ENCODE results near the gene ADCY4. TPM values are rescaled to one million over a fixed set of nuclear protein-coding genes. Genes with fewer than 3 reads are reported as not detected.
A peak's percentile ranks its signal among the peaks of the same experiment; 100 is the strongest.

Gene ADCY4
- total and polyA plus RNA-seq, 2 of the 8 experiments (the other 6 are each of a cell fraction or from before 2014, with no cell fraction given): 0.27 to 0.35 TPM

GRCh38 chr14:24377657-24378056 lies 42.8 kb upstream of the ADCY4 start:
- Histone ChIP-seq H2BK20ac (ENCODE audit: low read length) (no peak overlapping the region), H3K4ac (replicated peaks; ENCODE audit: insufficient read length, low read depth, low read length) (no peak overlapping the region), H4K91ac (replicated peaks; ENCODE audit: insufficient read length, low read length) (no peak overlapping the region), H4K20me1 (replicated peaks in 1 of 2; ENCODE audit: control insufficient read depth in 1 of 2, insufficient read depth in 2 of 2, low read length in 2 of 2) (peaks cover 0 to 3% of the 10 kb centered on the region in 2 experiments), H3K18ac (ENCODE audit: extremely low read depth, low read length) (no peak overlapping the region), H2BK15ac (ENCODE audit: low read length) (no peak overlapping the region), H2AK5ac (ENCODE audit: low read depth, low read length) (peak overlapping the region; percentile 25; the same call in 1 of the 2 replicates), H2BK5ac (ENCODE audit: low read depth, low read length) (peak overlapping the region; percentile 32; the same call in 1 of the 2 replicates), H3K36me3 (ENCODE audit: control insufficient read depth in 2 of 4, insufficient read depth in 4 of 4, low read length in 3 of 4) (peaks cover 3 to 11% (median 5%) of the 10 kb centered on the region in 4 experiments; a peak in 5 of 8 replicates), H2AFZ (ENCODE audit: low read length) (no peak overlapping the region), H3K27me3 (replicated peaks in 1 of 4; ENCODE audit: control insufficient read depth in 3 of 4, extremely low read depth in 1 of 4, insufficient read depth in 3 of 4, low read length in 3 of 4) (no peaks in the 10 kb centered on the region), H3K4me2 (ENCODE audit: insufficient read depth in 1 of 2, low read depth in 2 of 2, low read length in 2 of 2) (no peak overlapping the region), H2BK120ac (replicated peaks; ENCODE audit: low read depth, low read length) (no peak overlapping the region), H3K4me3 (ENCODE audit: extremely low read depth in 1 of 4, insufficient read depth in 2 of 4, low read depth in 3 of 4, low read length in 4 of 4) (no peak overlapping the region), H3K23ac (ENCODE audit: insufficient read length) (no peak overlapping the region), H3K79me1 (ENCODE audit: low read depth, low read length) (no peaks in the 10 kb centered on the region), H3K14ac (ENCODE audit: insufficient read length) (no peak overlapping the region), H3K79me2 (ENCODE audit: control insufficient read depth in 1 of 2, insufficient read depth in 2 of 2, low read length in 2 of 2) (no peaks in the 10 kb centered on the region), H4K8ac (ENCODE audit: extremely low read depth, insufficient read depth, low read length) (no peak overlapping the region), H4K5ac (ENCODE audit: insufficient read length, low read depth, low read length) (no peak overlapping the region), H2BK12ac (ENCODE audit: low read depth, low read length) (no peak overlapping the region), H3K9me3 (ENCODE audit: insufficient read depth in 2 of 2, low read depth in 1 of 2, low read length in 1 of 2) (no peaks in the 10 kb centered on the region), H3K56ac (replicated peaks; ENCODE audit: insufficient read length, low read depth, low read length) (no peak overlapping the region), H3K4me1 (replicated peaks in 1 of 4; ENCODE audit: control insufficient read depth in 3 of 4, insufficient read depth in 4 of 4, low read length in 3 of 4) (peaks cover 11 to 25% (median 13%) of the 10 kb centered on the region in 4 experiments), H3K9ac (replicated peaks in 1 of 4; ENCODE audit: extremely low read depth in 1 of 4, low read depth in 3 of 4, low read length in 3 of 4) (no peak overlapping the region), H3K27ac (ENCODE audit: low read depth, low read length) (no peak overlapping the region), H3K23me2 (ENCODE audit: low read depth, low read length) (peaks cover 7% of the 10 kb centered on the region; the same call in 1 of the 2 replicates)
- WGBS, 2 experiments (ENCODE audit: extremely low coverage in 1 of 2, insufficient coverage in 1 of 2, insufficient read length in 1 of 2, insufficient replicate concordance in 2 of 2, low coverage in 1 of 2, low lambda C conversion rate in 2 of 2, missing lambda C conversion rate in 1 of 2): 63% methylated on average over 2 of the region's 2 CpGs; no CpG with 5 or more reads in 1 of the 2 experiments
- DNase-seq (ENCODE audit: low read depth in 1 of 2, low spot score in 2 of 2) (no peak), FAIRE-seq (no peak)
- ChIA-PET POLR2A (ENCODE audit: partially characterized antibody) (interaction anchor here (1.2 to 4.7 kb wide), 13 partner anchors 8 to 53 kb away, joined by 3 to 27 read pairs (median 5); partner anchors contain the start of genes KHNYN, NFATC4 and NYNRIN), CTCF (ENCODE audit: partially characterized antibody) (interaction anchor here (1.0 to 16.4 kb wide), 14 partner anchors 9 to 60 kb away, joined by 3 to 207 read pairs (median 6); partner anchors contain the start of genes ADCY4, CBLN3, KHNYN and NFATC4)
